ENCODE results near the gene OTUB1. TPM values are rescaled to one million over a fixed set of nuclear protein-coding genes. Genes with fewer than 3 reads are reported as not detected.
A peak's percentile ranks its signal among the peaks of the same experiment; 100 is the strongest.

OTUB1 gene
- total and polyA plus RNA-seq, 2 of the 4 experiments (the other 2 are of a cell fraction) = 69.0 to 168 TPM

DNA sequence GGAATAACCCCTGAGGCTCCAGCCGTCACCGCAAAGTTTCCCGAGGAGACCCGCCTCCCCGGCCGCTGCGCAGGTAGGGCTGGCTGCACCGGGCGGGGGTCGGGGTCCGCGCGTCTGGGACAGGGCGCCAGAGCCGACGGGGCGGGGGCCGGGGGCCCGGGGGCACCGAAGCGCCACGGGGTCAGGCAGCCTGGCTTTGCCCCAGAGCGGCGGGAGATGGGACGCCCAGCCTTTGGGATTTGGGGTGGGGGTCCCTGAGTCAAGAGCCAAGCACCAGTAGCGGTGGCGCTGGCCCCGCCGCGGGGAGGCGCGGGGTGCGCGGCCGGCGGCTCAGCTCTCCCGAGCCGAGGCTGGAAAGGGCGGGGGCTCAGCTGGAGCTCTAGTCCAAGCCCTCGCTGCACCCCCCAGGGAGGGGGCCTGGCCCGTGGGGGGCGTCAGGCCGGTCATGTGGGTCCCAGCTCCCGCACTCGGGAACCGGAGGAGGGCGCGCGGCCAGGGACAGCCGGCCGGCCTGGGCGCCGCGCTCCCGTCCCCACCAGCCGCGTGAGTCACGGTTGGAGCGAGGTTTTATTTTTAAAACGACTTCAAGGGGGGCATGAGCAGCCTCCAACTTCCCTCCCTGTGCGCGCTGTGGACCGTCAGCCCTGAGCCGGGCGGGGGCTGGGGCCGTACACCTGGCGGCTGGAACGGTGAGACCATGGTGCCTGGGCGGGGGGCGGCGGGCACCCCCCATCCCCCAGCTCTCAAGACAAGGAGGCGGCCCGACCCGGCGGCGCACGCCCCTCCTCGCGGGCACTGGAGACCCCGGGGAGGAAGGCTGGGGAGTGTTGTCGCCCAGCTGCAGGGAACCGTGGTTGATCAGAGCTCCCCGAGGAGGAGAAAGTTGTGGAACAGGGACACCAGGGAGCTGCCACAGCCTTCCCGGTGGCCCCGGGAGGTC lies 50.1 kb downstream of the OTUB1 start:
- no peak overlapping the region for H2BK5ac ChIP-seq (ENCODE audit: low read depth, low read length, poor library complexity, severe bottlenecking)
- ChIA-PET CTCF (interaction anchor here (1.1 kb wide), 1 partner anchor 117 kb away, joined by 3 read pairs; no protein-coding TSS in a partner anchor), POLR2A (ENCODE audit: unreplicated experiment) (no interaction called here)
- H3K18ac ChIP-seq (ENCODE audit: low read depth, low read length) = no peak overlapping the region
- H2AFZ ChIP-seq (replicated peaks; ENCODE audit: low read length, poor library complexity) = peak overlapping the region; percentile 78
- H3K4me1 ChIP-seq (ENCODE audit: control insufficient read depth, insufficient read depth, low read length) = peaks cover 8% of the 10 kb centered on the region; the same call in 1 of the 2 replicates
- in situ Hi-C loops (cut with MboI; ENCODE audit: low sequenced_read_pairs) (no loop called here), dilution Hi-C loops (cut with HindIII; ENCODE audit: low sequenced_read_pairs, unreplicated experiment) (no loop called here), intact Hi-C loops (cut with micrococcal nuclease) (no loop called here)
- H3K79me1 ChIP-seq (ENCODE audit: low read depth in 1 of 2, low read length in 2 of 2) = no peaks in the 10 kb centered on the region
- DNase-seq = peak; percentile 35
- H3K27ac ChIP-seq (ENCODE audit: insufficient read depth, low read length) = no peak overlapping the region
- H3K4ac ChIP-seq (ENCODE audit: low read depth, low read length) = no peak overlapping the region
- peaks cover 3% of the 10 kb centered on the region; the same call in 1 of the 2 replicates for H3K9me1 ChIP-seq (ENCODE audit: insufficient read depth, low read length)
- H3K9me3 ChIP-seq (ENCODE audit: control insufficient read depth, insufficient read depth, low read length) = no peaks in the 10 kb centered on the region
- 0 out of 2 replicates have a peak overlapping the region, but pooled peaks have one; percentile 48 for H2BK120ac ChIP-seq (ENCODE audit: low read depth, low read length)
- H2BK15ac ChIP-seq (ENCODE audit: low read depth, low read length) = no peak overlapping the region
- H3K23ac ChIP-seq (ENCODE audit: low read depth, low read length) = no peak overlapping the region
- H3K14ac ChIP-seq (replicated peaks; ENCODE audit: low read depth, low read length) = no peak overlapping the region
- H4K91ac ChIP-seq (ENCODE audit: insufficient read depth, low read depth, low read length) = no peak overlapping the region
- H3K4me3 ChIP-seq (ENCODE audit: insufficient read depth, low read depth, low read length) = peak overlapping the region; percentile 47
- H4K8ac ChIP-seq (ENCODE audit: low read depth in 2 of 2, low read length in 2 of 2) = no peak overlapping the region
- H2AK9ac ChIP-seq (replicated peaks; ENCODE audit: low read depth, low read length, poor library complexity) = peak overlapping the region; percentile 89
- H3K56ac ChIP-seq (ENCODE audit: extremely low read depth, insufficient read depth, low read length) = no peak overlapping the region
- H4K5ac ChIP-seq (ENCODE audit: low read depth, low read length) = no peak overlapping the region
- peaks cover 12% of the 10 kb centered on the region for H3K27me3 ChIP-seq (ENCODE audit: control insufficient read depth, insufficient read depth, low read length)
- no peak for TF ChIP-seq USF2 (IDR thresholded peaks at IDR 0.05; ENCODE audit: low read depth, low read length)
- TF ChIP-seq CEBPB (IDR thresholded peaks at IDR 0.05; ENCODE audit: low read depth, low read length) = no peak
- peak; percentile 13; the same call in 1 of the 2 replicates for TF ChIP-seq CTCF (conservative IDR thresholded peaks at IDR 0.05; ENCODE audit: low read depth, low read length)
- TF ChIP-seq, protein P1, sequence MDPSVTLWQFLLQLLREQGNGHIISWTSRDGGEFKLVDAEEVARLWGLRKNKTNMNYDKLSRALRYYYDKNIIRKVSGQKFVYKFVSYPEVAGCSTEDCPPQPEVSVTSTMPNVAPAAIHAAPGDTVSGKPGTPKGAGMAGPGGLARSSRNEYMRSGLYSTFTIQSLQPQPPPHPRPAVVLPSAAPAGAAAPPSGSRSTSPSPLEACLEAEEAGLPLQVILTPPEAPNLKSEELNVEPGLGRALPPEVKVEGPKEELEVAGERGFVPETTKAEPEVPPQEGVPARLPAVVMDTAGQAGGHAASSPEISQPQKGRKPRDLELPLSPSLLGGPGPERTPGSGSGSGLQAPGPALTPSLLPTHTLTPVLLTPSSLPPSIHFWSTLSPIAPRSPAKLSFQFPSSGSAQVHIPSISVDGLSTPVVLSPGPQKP (IDR thresholded peaks at IDR 0.05; ENCODE audit: borderline replicate concordance, low read depth, low read length) = no peak
- TF ChIP-seq NFE2L2 (IDR thresholded peaks at IDR 0.05; ENCODE audit: low read depth, low read length) = no peak
- TF ChIP-seq BHLHE40 (IDR thresholded peaks at IDR 0.05; ENCODE audit: low read depth, low read length) = no peak
- no peaks in the 10 kb centered on the region for H3K36me3 ChIP-seq (ENCODE audit: control insufficient read depth, insufficient read depth, low read length)
- no peak overlapping the region for H2AK5ac ChIP-seq (ENCODE audit: low read depth, low read length)
- no peak overlapping the region for H3K9ac ChIP-seq (ENCODE audit: low read depth, low read length)
- 0 out of 2 replicates have a peak overlapping the region, but pooled peaks have one; percentile 7 for H2BK20ac ChIP-seq (ENCODE audit: low read depth, low read length)
- no peak overlapping the region; the same call in 1 of the 2 replicates for H3K4me2 ChIP-seq (ENCODE audit: low read depth, low read length)
- BruUV-seq (replicated peaks) = no TSS peak
- peak; percentile 71 for ATAC-seq (ENCODE audit: low read depth)
- H4K20me1 ChIP-seq (ENCODE audit: insufficient read depth, low read length) = 0 out of 2 replicates have a peak, but pooled peaks cover 3% of the 10 kb centered on the region
- 1% methylated on average over 28 of the region's 85 CpGs; no CpG with 5 or more reads in 1 of the 2 experiments for WGBS, 2 experiments (ENCODE audit: extremely low coverage in 2 of 2, insufficient read length in 1 of 2)
